Naive thymus-derived CD8-positive, alpha-beta T cell (primary cell): Measurements from ENCODE around the gene SORL1. TPM values are rescaled to one million over a fixed set of nuclear protein-coding genes. Genes with fewer than 3 reads are reported as not detected.
"Not testable (repeated sequence)": the region's sequence is repeated elsewhere in the genome, so short reads cannot be mapped to it uniquely, and the experiment has no call there.

ENCODE experiments used
- ATAC-seq, 2 donors: fragments of 150-1000 bp; cut with Tn5 transposase in 1 of 2; sonication (Bioruptor Pico), chemical (Tn5 transposase) in 1 of 2; 1 replicate in 1 of 2; 2 replicates in 1 of 2; pipeline ENCODE4 v1.10.0; 2021; ENCODE audit warnings: mild to moderate bottlenecking in 2 of 2, moderate library complexity in 2 of 2
- POLR2A ChIA-PET: fragments of 350-600 bp; sonication (Branson Sonifier 250); formaldehyde crosslinking; loops from one replicate; lab custom pipeline; 2021; ENCODE audit warnings: antibody characterized with exemption; lab: Charles Lee
- DNase-seq, 10 donors: peaks; one replicate each; pipeline versions ENCODE4 v3.0.0 to v3.0.0-alpha.2; 2020 to 2022
- H3K27ac Mint-ChIP-seq, 10 donors: one replicate each; pipeline ENCODE4 v1.8.0; 2020 to 2022; ENCODE audit warnings: mild to moderate bottlenecking in 10 of 10, mixed read lengths in 10 of 10, moderate library complexity in 4 of 10, inconsistent platforms in 1 of 10
- H3K27me3 Mint-ChIP-seq, 5 donors: one replicate each; pipeline ENCODE4 v1.8.0; 2021 to 2022; ENCODE audit warnings: mixed read lengths in 5 of 5
- H3K36me3 Mint-ChIP-seq, 3 donors: one replicate each; pipeline ENCODE4 v1.8.0; 2020 to 2022; ENCODE audit warnings: mixed read lengths in 3 of 3, mild to moderate bottlenecking in 2 of 3, inconsistent platforms in 1 of 3
- H3K4me1 Mint-ChIP-seq, 4 donors: one replicate each; pipeline ENCODE4 v1.8.0; 2021 to 2022; ENCODE audit warnings: mixed read lengths in 4 of 4
- H3K4me3 Mint-ChIP-seq, 10 donors: one replicate each; pipeline ENCODE4 v1.8.0; 2020 to 2022; ENCODE audit warnings: mild to moderate bottlenecking in 10 of 10, mixed read lengths in 10 of 10, moderate library complexity in 6 of 10, inconsistent platforms in 1 of 10
- H3K9me3 Mint-ChIP-seq, 9 donors: one replicate each; pipeline ENCODE4 v1.8.0; 2020 to 2022; ENCODE audit warnings: mixed read lengths in 9 of 9, mild to moderate bottlenecking in 3 of 9, inconsistent platforms in 1 of 9, moderate library complexity in 1 of 9
- polyA plus RNA-seq, 3 donors: library from polyadenylated mRNA; unstranded; fragments of 300-500 nt; fragmentation: Illumina TruSeq; gene quantifications; one replicate each; pipeline ENCODE4 v1.2.3, GENCODE V29; 2021
- total RNA-seq, 8 experiments: library from RNA in 2 of 8; stranded (reverse) in 2 of 8; gene quantifications; one replicate each; pipeline ENCODE4 v1.2.3 and lab custom pipeline; 2021 to 2026

SORL1 gene
- total and polyA plus RNA-seq, 5 experiments from 2014 or later, result 157 to 419 (median 230) TPM

- Mint-ChIP-seq H3K4me1 (peaks cover 0 to 7% (median 3%) of the 10 kb centered on the region in 4 donors), H3K27ac (peak overlapping the region in 4 of 10 donors; percentile 11 to 47 (median 28)), H3K9me3 (no peaks in the 10 kb centered on the region), H3K4me3 (no peak overlapping the region), H3K27me3 (no peaks in the 10 kb centered on the region), H3K36me3 (peaks cover 10 to 99% (median 37%) of the 10 kb centered on the region in 3 donors)
- DNase-seq (no peak), ATAC-seq (no peak)
- POLR2A ChIA-PET, result no interaction called here
Observed at GRCh38 chr11:121626507-121626875, 174.4 kb downstream of the SORL1 start.

GRCh38 chr11:121626980-121627379, 174.9 kb downstream of the SORL1 start:
- Mint-ChIP-seq H3K27ac (peak overlapping the region in 4 of 10 donors; percentile 22 to 46 (median 38)), H3K36me3 (peaks cover 10 to 99% (median 34%) of the 10 kb centered on the region in 3 donors), H3K9me3 (no peaks in the 10 kb centered on the region), H3K27me3 (no peaks in the 10 kb centered on the region), H3K4me3 (no peak overlapping the region), H3K4me1 (peaks cover 0 to 7% (median 3%) of the 10 kb centered on the region in 4 donors)
- POLR2A ChIA-PET, result interaction anchor here (1.1 kb wide), 1 partner anchor 335 kb away, joined by 4 read pairs; the partner anchor contains the start of gene SC5D
- DNase-seq (no peak), ATAC-seq (no peak)

- ATAC-seq, result no peak
- H3K27me3 Mint-ChIP-seq, result no peaks in the 10 kb centered on the region
- no peak for DNase-seq
- no peaks in the 10 kb centered on the region for H3K9me3 Mint-ChIP-seq
- POLR2A ChIA-PET, result no interaction called here
- peak overlapping the region in 1 of 10 donors; percentile 19 for H3K27ac Mint-ChIP-seq
- peaks cover 0 to 5% (median 2%) of the 10 kb centered on the region in 4 donors for H3K4me1 Mint-ChIP-seq
- peaks cover 4 to 91% (median 29%) of the 10 kb centered on the region in 3 donors for H3K36me3 Mint-ChIP-seq
- no peak overlapping the region for H3K4me3 Mint-ChIP-seq
Observed at GRCh38 chr11:121630041-121630440, 177.9 kb downstream of the SORL1 start.

- no peak overlapping the region for H3K4me3 Mint-ChIP-seq
- H3K36me3 Mint-ChIP-seq, result peaks cover 4 to 77% (median 29%) of the 10 kb centered on the region in 3 donors
- DNase-seq (no peak), ATAC-seq (no peak)
- H3K27me3 Mint-ChIP-seq, result no peaks in the 10 kb centered on the region
- POLR2A ChIA-PET, result interaction anchor here (1.0 kb wide), 1 partner anchor 340 kb away, joined by 4 read pairs; no protein-coding TSS in a partner anchor
- peak overlapping the region in 3 of 10 donors; percentile 13 to 75 (median 58) for H3K27ac Mint-ChIP-seq
- peaks cover 0 to 7% (median 2%) of the 10 kb centered on the region in 4 donors for H3K4me1 Mint-ChIP-seq
- no peaks in the 10 kb centered on the region for H3K9me3 Mint-ChIP-seq
Observed at GRCh38 chr11:121631456-121631855, 179.3 kb downstream of the SORL1 start.

- H3K36me3 Mint-ChIP-seq, result peaks cover 4 to 49% (median 15%) of the 10 kb centered on the region in 3 donors
- ATAC-seq, result peak in 1 of 2 donors; percentile 10
- no peak for DNase-seq
- POLR2A ChIA-PET, result no interaction called here
- peaks cover 0 to 10% (median 2%) of the 10 kb centered on the region in 4 donors for H3K4me1 Mint-ChIP-seq
- peak overlapping the region in 3 of 10 donors; percentile 19 to 35 (median 30) for H3K27ac Mint-ChIP-seq
- no peak overlapping the region for H3K4me3 Mint-ChIP-seq
- no peaks in the 10 kb centered on the region for H3K9me3 Mint-ChIP-seq
- no peaks in the 10 kb centered on the region for H3K27me3 Mint-ChIP-seq
Observed at GRCh38 chr11:121634273-121634672, 182.2 kb downstream of the SORL1 start.

- H3K27me3 Mint-ChIP-seq, result no peaks in the 10 kb centered on the region
- ATAC-seq (peak in 1 of 2 donors; percentile 30), DNase-seq (no peak)
- H3K4me3 Mint-ChIP-seq, result no peak overlapping the region
- peak overlapping the region in 1 of 10 donors; percentile 30 for H3K27ac Mint-ChIP-seq
- POLR2A ChIA-PET, result no interaction called here
- H3K4me1 Mint-ChIP-seq, result peaks cover 0 to 10% (median 2%) of the 10 kb centered on the region in 4 donors
- peaks cover 4 to 43% (median 11%) of the 10 kb centered on the region in 3 donors for H3K36me3 Mint-ChIP-seq
- no peaks in the 10 kb centered on the region for H3K9me3 Mint-ChIP-seq
Observed at GRCh38 chr11:121634889-121635288, 182.8 kb downstream of the SORL1 start.

- ATAC-seq, result no peak
- no peaks in the 10 kb centered on the region for H3K9me3 Mint-ChIP-seq
- peaks cover 0 to 10% (median 2%) of the 10 kb centered on the region in 4 donors for H3K4me1 Mint-ChIP-seq
- H3K27me3 Mint-ChIP-seq, result no peaks in the 10 kb centered on the region
- no peak overlapping the region for H3K27ac Mint-ChIP-seq
- POLR2A ChIA-PET, result no interaction called here
- H3K36me3 Mint-ChIP-seq, result peaks cover 3 to 30% (median 4%) of the 10 kb centered on the region in 3 donors
- no peak overlapping the region for H3K4me3 Mint-ChIP-seq
- no peak for DNase-seq
Observed at GRCh38 chr11:121636081-121636799, 184.1 kb downstream of the SORL1 start.

- no peaks in the 10 kb centered on the region for H3K27me3 Mint-ChIP-seq
- peaks cover 3 to 24% (median 4%) of the 10 kb centered on the region in 3 donors for H3K36me3 Mint-ChIP-seq
- POLR2A ChIA-PET, result no interaction called here
- ATAC-seq (no peak), DNase-seq (no peak)
- H3K4me1 Mint-ChIP-seq, result peaks cover 0 to 14% (median 2%) of the 10 kb centered on the region in 4 donors
- no peak overlapping the region for H3K27ac Mint-ChIP-seq
- H3K9me3 Mint-ChIP-seq, result no peaks in the 10 kb centered on the region
- no peak overlapping the region for H3K4me3 Mint-ChIP-seq
Observed at GRCh38 chr11:121636800-121637176, 184.7 kb downstream of the SORL1 start.

- H3K27me3 Mint-ChIP-seq, POLR2A ChIA-PET, H3K4me3 Mint-ChIP-seq, H3K27ac Mint-ChIP-seq, ATAC-seq, H3K9me3 Mint-ChIP-seq, DNase-seq: not testable (repeated sequence)
- H3K36me3 Mint-ChIP-seq, result peaks cover 0 to 19% (median 0%) of the 10 kb centered on the region in 3 donors
- peaks cover 0 to 15% (median 3%) of the 10 kb centered on the region in 4 donors for H3K4me1 Mint-ChIP-seq
Observed at GRCh38 chr11:121637587-121637986, 185.5 kb downstream of the SORL1 start.

- H3K36me3 Mint-ChIP-seq, result peaks cover 0 to 5% (median 0%) of the 10 kb centered on the region in 3 donors
- no peaks in the 10 kb centered on the region for H3K9me3 Mint-ChIP-seq
- H3K4me3 Mint-ChIP-seq, result no peak overlapping the region
- peaks cover 0 to 12% (median 5%) of the 10 kb centered on the region in 4 donors for H3K4me1 Mint-ChIP-seq
- POLR2A ChIA-PET, result no interaction called here
- DNase-seq (no peak), ATAC-seq (no peak)
- no peak overlapping the region for H3K27ac Mint-ChIP-seq
- no peaks in the 10 kb centered on the region for H3K27me3 Mint-ChIP-seq
Observed at GRCh38 chr11:121643479-121644186, 191.5 kb downstream of the SORL1 start.

- no peak overlapping the region for H3K4me3 Mint-ChIP-seq
- no peak for ATAC-seq
- no peak for DNase-seq
- H3K4me1 Mint-ChIP-seq, result peaks cover 0 to 12% (median 6%) of the 10 kb centered on the region in 4 donors
- no peak overlapping the region for H3K27ac Mint-ChIP-seq
- POLR2A ChIA-PET, result no interaction called here
- H3K9me3 Mint-ChIP-seq, result no peaks in the 10 kb centered on the region
- H3K27me3 Mint-ChIP-seq, result no peaks in the 10 kb centered on the region
- H3K36me3 Mint-ChIP-seq, result peaks cover 0 to 8% (median 0%) of the 10 kb centered on the region in 3 donors
Observed at GRCh38 chr11:121644187-121644512, 192.0 kb downstream of the SORL1 start.

- POLR2A ChIA-PET, result no interaction called here
- H3K4me3 Mint-ChIP-seq, result no peak overlapping the region
- H3K9me3 Mint-ChIP-seq, result no peaks in the 10 kb centered on the region
- peaks cover 0 to 8% (median 0%) of the 10 kb centered on the region in 3 donors for H3K36me3 Mint-ChIP-seq
- H3K27me3 Mint-ChIP-seq, result no peaks in the 10 kb centered on the region
- no peak overlapping the region for H3K27ac Mint-ChIP-seq
- H3K4me1 Mint-ChIP-seq, result peaks cover 3 to 20% (median 11%) of the 10 kb centered on the region in 4 donors
- DNase-seq (no peak), ATAC-seq (no peak)
Observed at GRCh38 chr11:121645001-121645400, 192.9 kb downstream of the SORL1 start.

GRCh38 chr11:121645596-121645995, 193.5 kb downstream of the SORL1 start:
- no peak for DNase-seq
- H3K9me3 Mint-ChIP-seq, result no peaks in the 10 kb centered on the region
- POLR2A ChIA-PET, result no interaction called here

More at GRCh38 chr11:121645596-121645995, 193.5 kb downstream of the SORL1 start:
- H3K27me3 Mint-ChIP-seq, result no peaks in the 10 kb centered on the region
- no peak overlapping the region for H3K27ac Mint-ChIP-seq
- H3K4me3 Mint-ChIP-seq, result no peak overlapping the region
- H3K4me1 Mint-ChIP-seq, result peaks cover 9 to 26% (median 16%) of the 10 kb centered on the region in 4 donors
- ATAC-seq, result no peak
- H3K36me3 Mint-ChIP-seq, result peaks cover 0 to 8% (median 0%) of the 10 kb centered on the region in 3 donors
